ENCODE data around the gene VPS37B.
"Not testable (repeated sequence)": the region's sequence is repeated elsewhere in the genome, so short reads cannot be mapped to it uniquely, and the experiment has no call there.

The VPS37B gene

DNA sequence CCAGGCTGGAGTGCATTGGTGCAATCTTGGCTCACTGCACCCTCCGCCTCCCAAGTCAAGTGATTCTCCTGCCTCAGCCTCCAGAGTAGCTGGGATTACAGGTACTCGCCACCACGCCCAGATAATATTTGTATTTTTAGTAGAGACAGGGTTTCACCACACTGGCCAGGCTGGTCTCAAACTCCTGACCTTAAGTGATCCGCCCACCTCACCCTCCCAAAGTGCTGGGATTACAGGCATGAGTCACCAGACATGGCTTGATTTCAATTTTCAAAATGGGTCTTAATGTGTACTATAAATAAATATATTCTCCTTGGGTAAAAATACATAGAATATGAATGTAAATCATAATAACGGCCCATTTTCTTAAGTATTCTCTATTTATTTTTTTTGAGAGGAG, 45.4 kb upstream of the VPS37B start:
- H2BK5ac ChIP-seq (ENCODE audit: low read depth, low read length, poor library complexity); H3K27me3 ChIP-seq (ENCODE audit: insufficient read depth, low read length); H2BK12ac ChIP-seq (ENCODE audit: low read length); H3K4me3 ChIP-seq (ENCODE audit: low read depth, low read length); H3K23ac ChIP-seq (ENCODE audit: low read length); H3K36me3 ChIP-seq (ENCODE audit: control insufficient read depth in 1 of 2, insufficient read depth in 2 of 2, low read length in 2 of 2); H3K4ac ChIP-seq (ENCODE audit: low read depth, low read length); H2BK120ac ChIP-seq (ENCODE audit: insufficient read depth, low read length, poor library complexity); H3K18ac ChIP-seq (ENCODE audit: low read length); H3K9ac ChIP-seq (ENCODE audit: low read length); H3K4me2 ChIP-seq (ENCODE audit: low read length); H4K12ac ChIP-seq (ENCODE audit: low read depth, low read length); H4K91ac ChIP-seq (ENCODE audit: low read depth, low read length); H2AK5ac ChIP-seq (ENCODE audit: low read length); DNase-seq; H3K27ac ChIP-seq (ENCODE audit: low read depth, low read length); H3K9me3 ChIP-seq (ENCODE audit: insufficient read depth, low read depth, low read length); H3K79me2 ChIP-seq (ENCODE audit: control insufficient read depth, insufficient read depth, low read length, poor library complexity); H3K14ac ChIP-seq (ENCODE audit: low read length); H2AFZ ChIP-seq (ENCODE audit: insufficient read depth, low read length, poor library complexity); H3K4me1 ChIP-seq (ENCODE audit: control insufficient read depth in 1 of 2, insufficient read depth in 2 of 2, low read length in 2 of 2); H4K8ac ChIP-seq (ENCODE audit: low read depth, low read length); H3K79me1 ChIP-seq (ENCODE audit: low read length): not testable (repeated sequence)
- WGBS (ENCODE audit: extremely low coverage, insufficient coverage, insufficient read length), result no CpG with 5 or more reads among the region's 5 CpGs

DNA sequence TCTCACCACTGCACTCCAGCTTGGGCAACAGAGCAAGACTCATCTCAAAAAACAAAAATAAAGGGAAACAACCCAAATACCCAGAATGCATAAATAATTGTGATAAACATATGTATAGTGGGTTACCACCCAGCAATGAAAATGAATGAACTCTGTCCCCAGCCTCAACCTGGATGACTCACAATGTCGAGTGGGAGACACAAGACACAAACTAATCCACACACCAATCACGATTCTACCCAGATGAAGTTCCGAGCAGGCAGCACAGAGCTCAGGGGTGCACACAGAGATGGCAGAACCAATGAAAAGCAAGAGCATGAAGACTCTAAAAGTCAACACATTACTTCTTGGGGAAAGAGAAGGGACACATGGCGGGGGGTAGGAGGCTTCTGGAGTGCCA, 43.2 kb upstream of the VPS37B start:
- no peaks in the 10 kb centered on the region for H3K9me3 ChIP-seq (ENCODE audit: insufficient read depth, low read depth, low read length)
- no peak overlapping the region for H2BK5ac ChIP-seq (ENCODE audit: low read depth, low read length, poor library complexity)
- H3K4me3 ChIP-seq (ENCODE audit: low read depth, low read length), result no peak overlapping the region
- no peak overlapping the region for H3K18ac ChIP-seq (ENCODE audit: low read length)
- no peak overlapping the region for H3K14ac ChIP-seq (ENCODE audit: low read length)
- no peaks in the 10 kb centered on the region for H3K79me1 ChIP-seq (ENCODE audit: low read length)
- no peak overlapping the region for H2BK12ac ChIP-seq (ENCODE audit: low read length)
- no peak overlapping the region for H4K12ac ChIP-seq (ENCODE audit: low read depth, low read length)
- DNase-seq, result no peak
- H3K27ac ChIP-seq (ENCODE audit: low read depth, low read length), result no peak overlapping the region
- H2BK120ac ChIP-seq (ENCODE audit: insufficient read depth, low read length, poor library complexity), result no peak overlapping the region
- no peaks in the 10 kb centered on the region for H3K27me3 ChIP-seq (ENCODE audit: insufficient read depth, low read length)
- no peak overlapping the region for H3K23ac ChIP-seq (ENCODE audit: low read length)
- H2AK5ac ChIP-seq (ENCODE audit: low read length), result no peak overlapping the region
- peaks cover 0 to 3% of the 10 kb centered on the region in 2 experiments for H3K4me1 ChIP-seq (ENCODE audit: control insufficient read depth in 1 of 2, insufficient read depth in 2 of 2, low read length in 2 of 2)
- H3K79me2 ChIP-seq (ENCODE audit: control insufficient read depth, insufficient read depth, low read length, poor library complexity), result no peaks in the 10 kb centered on the region
- H2AFZ ChIP-seq (ENCODE audit: insufficient read depth, low read length, poor library complexity), result no peak overlapping the region
- no peak overlapping the region for H3K4ac ChIP-seq (ENCODE audit: low read depth, low read length)
- no peak overlapping the region for H4K91ac ChIP-seq (ENCODE audit: low read depth, low read length)
- H3K9ac ChIP-seq (ENCODE audit: low read length), result no peak overlapping the region
- no peaks in the 10 kb centered on the region for H3K36me3 ChIP-seq (ENCODE audit: control insufficient read depth in 1 of 2, insufficient read depth in 2 of 2, low read length in 2 of 2)
- WGBS (ENCODE audit: extremely low coverage, insufficient coverage, insufficient read length), result no CpG with 5 or more reads among the region's 4 CpGs
- no peak overlapping the region for H3K4me2 ChIP-seq (ENCODE audit: low read length)
- no peak overlapping the region for H4K8ac ChIP-seq (ENCODE audit: low read depth, low read length)

DNA sequence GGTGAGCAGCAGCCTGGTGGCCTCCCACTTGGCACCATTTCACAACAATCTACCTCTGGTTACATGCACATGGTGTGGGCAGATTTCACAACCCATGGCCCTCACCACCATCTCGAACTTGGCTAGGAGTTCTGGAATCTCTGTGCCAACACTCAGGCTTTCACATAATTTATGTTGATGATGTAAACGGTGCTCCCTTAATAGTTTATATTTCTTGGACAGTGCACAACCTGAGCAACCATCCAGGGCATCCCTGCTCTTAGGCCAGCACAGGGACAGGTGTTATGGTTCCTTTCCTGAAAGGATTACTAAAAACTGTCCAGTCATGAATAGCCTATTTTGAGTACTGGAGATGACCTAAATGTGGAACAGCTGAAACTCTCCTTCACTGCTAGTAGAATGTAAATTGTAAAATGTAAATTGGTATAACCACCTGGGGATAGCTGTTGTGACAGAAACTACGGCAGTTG, 41.7 kb upstream of the VPS37B start:
- DNase-seq, result no peak
- H3K4me2 ChIP-seq (ENCODE audit: low read length), result no peak overlapping the region

DNA sequence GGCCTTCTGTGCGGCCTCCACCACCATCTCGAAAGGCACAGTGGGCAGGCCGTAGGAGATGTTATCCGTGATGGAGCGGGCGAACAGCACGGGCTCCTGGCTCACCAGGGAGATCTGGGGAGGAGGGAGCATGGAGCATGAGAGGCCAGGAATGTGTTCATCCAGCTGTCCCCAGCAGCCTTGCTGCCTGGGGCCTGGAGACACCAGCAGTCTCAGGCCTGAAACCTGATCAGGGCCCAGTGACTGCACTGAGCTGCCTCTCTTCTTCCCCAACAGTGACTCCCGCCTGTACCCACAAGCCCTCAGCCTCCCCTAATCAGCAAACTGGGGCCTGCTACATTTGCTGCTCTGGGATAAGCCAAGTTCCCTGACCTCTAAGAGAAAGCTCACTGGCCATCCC, 39.4 kb upstream of the VPS37B start:
- Histone ChIP-seq H3K79me1 (ENCODE audit: low read length) (no peaks in the 10 kb centered on the region), H3K4me3 (ENCODE audit: low read depth, low read length) (no peak overlapping the region), H3K4me1 (ENCODE audit: control insufficient read depth in 1 of 2, insufficient read depth in 2 of 2, low read length in 2 of 2) (peaks cover 0 to 3% of the 10 kb centered on the region in 2 experiments), H2BK120ac (ENCODE audit: insufficient read depth, low read length, poor library complexity) (no peak overlapping the region), H2AFZ (ENCODE audit: insufficient read depth, low read length, poor library complexity) (no peak overlapping the region), H3K27me3 (ENCODE audit: insufficient read depth, low read length) (no peaks in the 10 kb centered on the region), H3K36me3 (ENCODE audit: control insufficient read depth in 1 of 2, insufficient read depth in 2 of 2, low read length in 2 of 2) (no peaks in the 10 kb centered on the region), H2BK5ac (ENCODE audit: low read depth, low read length, poor library complexity) (no peak overlapping the region), H2BK12ac (ENCODE audit: low read length) (no peak overlapping the region), H4K91ac (ENCODE audit: low read depth, low read length) (no peak overlapping the region), H3K4me2 (ENCODE audit: low read length) (no peak overlapping the region), H3K4ac (ENCODE audit: low read depth, low read length) (no peak overlapping the region), H3K9me3 (ENCODE audit: insufficient read depth, low read depth, low read length) (no peaks in the 10 kb centered on the region), H3K79me2 (ENCODE audit: control insufficient read depth, insufficient read depth, low read length, poor library complexity) (no peaks in the 10 kb centered on the region), H3K18ac (ENCODE audit: low read length) (no peak overlapping the region), H3K9ac (ENCODE audit: low read length) (no peak overlapping the region), H3K27ac (ENCODE audit: low read depth, low read length) (no peak overlapping the region), H3K14ac (ENCODE audit: low read length) (no peak overlapping the region), H2AK5ac (ENCODE audit: low read length) (no peak overlapping the region), H3K23ac (ENCODE audit: low read length) (no peak overlapping the region), H4K12ac (ENCODE audit: low read depth, low read length) (no peak overlapping the region), H4K8ac (ENCODE audit: low read depth, low read length) (no peak overlapping the region)
- DNase-seq, result peak; percentile 13 to 62
- WGBS (ENCODE audit: extremely low coverage, insufficient coverage, insufficient read length), result no CpG with 5 or more reads among the region's 8 CpGs

More for the DNA sequence above, 41.7 kb upstream of the VPS37B start:
- H2AK5ac ChIP-seq (ENCODE audit: low read length), result no peak overlapping the region
- H3K4ac ChIP-seq (ENCODE audit: low read depth, low read length), result no peak overlapping the region
- no peaks in the 10 kb centered on the region for H3K79me2 ChIP-seq (ENCODE audit: control insufficient read depth, insufficient read depth, low read length, poor library complexity)
- no peak overlapping the region for H3K23ac ChIP-seq (ENCODE audit: low read length)
- no peaks in the 10 kb centered on the region for H3K79me1 ChIP-seq (ENCODE audit: low read length)
- H3K27ac ChIP-seq (ENCODE audit: low read depth, low read length), result no peak overlapping the region
- no peak overlapping the region for H3K14ac ChIP-seq (ENCODE audit: low read length)
- H4K8ac ChIP-seq (ENCODE audit: low read depth, low read length), result no peak overlapping the region
- no peak overlapping the region for H3K4me3 ChIP-seq (ENCODE audit: low read depth, low read length)
- H2AFZ ChIP-seq (ENCODE audit: insufficient read depth, low read length, poor library complexity), result no peak overlapping the region
- H2BK5ac ChIP-seq (ENCODE audit: low read depth, low read length, poor library complexity), result no peak overlapping the region
- no peak overlapping the region for H2BK12ac ChIP-seq (ENCODE audit: low read length)
- H3K18ac ChIP-seq (ENCODE audit: low read length), result no peak overlapping the region
- H4K12ac ChIP-seq (ENCODE audit: low read depth, low read length), result no peak overlapping the region
- H2BK120ac ChIP-seq (ENCODE audit: insufficient read depth, low read length, poor library complexity), result no peak overlapping the region
- no peaks in the 10 kb centered on the region for H3K9me3 ChIP-seq (ENCODE audit: insufficient read depth, low read depth, low read length)
- no peak overlapping the region for H4K91ac ChIP-seq (ENCODE audit: low read depth, low read length)
- H3K9ac ChIP-seq (ENCODE audit: low read length), result no peak overlapping the region
- no peaks in the 10 kb centered on the region for H3K36me3 ChIP-seq (ENCODE audit: control insufficient read depth in 1 of 2, insufficient read depth in 2 of 2, low read length in 2 of 2)
- WGBS (ENCODE audit: extremely low coverage, insufficient coverage, insufficient read length), result no CpG with 5 or more reads among the region's 3 CpGs
- no peaks in the 10 kb centered on the region for H3K27me3 ChIP-seq (ENCODE audit: insufficient read depth, low read length)
- peaks cover 0 to 3% of the 10 kb centered on the region in 2 experiments for H3K4me1 ChIP-seq (ENCODE audit: control insufficient read depth in 1 of 2, insufficient read depth in 2 of 2, low read length in 2 of 2)
